ENCODE data around the gene WDFY4. TPM values are rescaled to one million over a fixed set of nuclear protein-coding genes. Genes with fewer than 3 reads are reported as not detected.
"Not testable (repeated sequence)": the region's sequence is repeated elsewhere in the genome, so short reads cannot be mapped to it uniquely, and the experiment has no call there.

The WDFY4 gene
- total RNA-seq, 1 donor from 2014 or later = 26.5 TPM

DNA sequence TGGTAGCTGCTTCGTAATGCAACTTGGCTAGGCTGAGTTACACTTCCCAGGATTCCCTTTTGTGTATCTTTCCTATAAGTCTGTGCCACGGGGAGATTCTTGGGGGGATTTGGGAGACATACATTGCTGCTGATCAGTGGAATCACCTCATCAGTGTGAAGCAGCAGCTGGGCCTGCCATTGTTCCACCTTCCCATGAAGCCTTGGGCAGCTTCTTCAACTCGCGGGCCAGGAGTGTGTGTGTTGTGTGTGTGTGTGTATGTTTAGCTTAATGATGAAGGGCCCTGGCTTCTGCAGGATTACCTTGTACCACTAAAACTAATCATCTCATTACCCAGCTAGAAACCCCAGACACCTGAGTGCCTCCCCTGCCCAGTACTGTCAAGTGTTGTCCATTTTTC is 46.5 kb upstream of the WDFY4 start:
- intact Hi-C loops (cut with DNase I) = no loop called here
- TF ChIP-seq, protein P1, sequence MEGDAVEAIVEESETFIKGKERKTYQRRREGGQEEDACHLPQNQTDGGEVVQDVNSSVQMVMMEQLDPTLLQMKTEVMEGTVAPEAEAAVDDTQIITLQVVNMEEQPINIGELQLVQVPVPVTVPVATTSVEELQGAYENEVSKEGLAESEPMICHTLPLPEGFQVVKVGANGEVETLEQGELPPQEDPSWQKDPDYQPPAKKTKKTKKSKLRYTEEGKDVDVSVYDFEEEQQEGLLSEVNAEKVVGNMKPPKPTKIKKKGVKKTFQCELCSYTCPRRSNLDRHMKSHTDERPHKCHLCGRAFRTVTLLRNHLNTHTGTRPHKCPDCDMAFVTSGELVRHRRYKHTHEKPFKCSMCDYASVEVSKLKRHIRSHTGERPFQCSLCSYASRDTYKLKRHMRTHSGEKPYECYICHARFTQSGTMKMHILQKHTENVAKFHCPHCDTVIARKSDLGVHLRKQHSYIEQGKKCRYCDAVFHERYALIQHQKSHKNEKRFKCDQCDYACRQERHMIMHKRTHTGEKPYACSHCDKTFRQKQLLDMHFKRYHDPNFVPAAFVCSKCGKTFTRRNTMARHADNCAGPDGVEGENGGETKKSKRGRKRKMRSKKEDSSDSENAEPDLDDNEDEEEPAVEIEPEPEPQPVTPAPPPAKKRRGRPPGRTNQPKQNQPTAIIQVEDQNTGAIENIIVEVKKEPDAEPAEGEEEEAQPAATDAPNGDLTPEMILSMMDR (IDR thresholded peaks at IDR 0.05) = no peak
- Histone ChIP-seq H3K4me3 (no peak overlapping the region), H3K4me1 (no peaks in the 10 kb centered on the region), H3K36me3 (no peaks in the 10 kb centered on the region), H3K27me3 (no peaks in the 10 kb centered on the region), H3K9me3 (peaks cover 4% of the 10 kb centered on the region), H3K27ac (no peak overlapping the region)
- no peak for DNase-seq
- ATAC-seq = no peak

DNA sequence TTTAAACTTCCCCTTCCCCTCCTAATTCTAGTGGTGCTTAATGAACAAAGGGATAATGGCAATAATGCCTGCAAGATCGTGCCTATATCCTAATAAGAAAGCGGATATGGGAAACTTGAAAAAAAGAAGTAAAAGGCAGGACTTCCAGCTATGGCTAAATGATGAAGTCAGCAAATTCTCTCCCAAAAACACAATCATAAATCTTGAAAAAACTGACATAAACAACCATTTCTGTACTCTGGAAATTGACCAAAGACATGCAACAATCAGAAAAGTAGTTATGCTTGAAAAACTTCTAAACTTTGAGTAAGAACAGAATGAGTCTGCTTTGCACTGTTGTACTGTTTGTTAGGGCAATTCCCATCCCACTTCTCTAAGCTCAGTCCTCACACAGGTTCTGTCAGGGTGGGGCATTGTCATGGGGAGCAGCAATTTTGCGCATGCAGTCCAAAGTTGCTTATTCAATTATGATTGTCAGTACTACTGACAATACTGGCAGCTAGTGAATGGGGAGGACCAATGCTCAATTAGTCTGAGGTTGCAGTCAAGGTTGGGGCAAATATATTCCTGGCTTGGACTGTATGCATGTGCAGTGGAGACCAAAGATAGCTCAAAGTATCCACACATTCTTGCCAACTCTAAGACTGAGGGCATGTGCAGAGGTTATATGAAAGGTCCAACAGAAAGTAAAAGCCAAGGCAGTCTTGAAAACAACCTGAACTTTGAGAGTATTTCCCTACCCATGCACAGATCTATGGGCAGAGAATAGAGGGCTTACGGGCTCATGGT is 45.7 kb upstream of the WDFY4 start:
- no peaks in the 10 kb centered on the region for H3K36me3 ChIP-seq
- no peak overlapping the region for H3K4me3 ChIP-seq
- DNase-seq = no peak
- H3K9me3 ChIP-seq = peaks cover 4% of the 10 kb centered on the region
- intact Hi-C loops (cut with DNase I) = no loop called here
- H3K27ac ChIP-seq = no peak overlapping the region
- no peaks in the 10 kb centered on the region for H3K4me1 ChIP-seq
- TF ChIP-seq, protein P1 (IDR thresholded peaks at IDR 0.05) = no peak
- no peak for ATAC-seq
- H3K27me3 ChIP-seq = no peaks in the 10 kb centered on the region

DNA sequence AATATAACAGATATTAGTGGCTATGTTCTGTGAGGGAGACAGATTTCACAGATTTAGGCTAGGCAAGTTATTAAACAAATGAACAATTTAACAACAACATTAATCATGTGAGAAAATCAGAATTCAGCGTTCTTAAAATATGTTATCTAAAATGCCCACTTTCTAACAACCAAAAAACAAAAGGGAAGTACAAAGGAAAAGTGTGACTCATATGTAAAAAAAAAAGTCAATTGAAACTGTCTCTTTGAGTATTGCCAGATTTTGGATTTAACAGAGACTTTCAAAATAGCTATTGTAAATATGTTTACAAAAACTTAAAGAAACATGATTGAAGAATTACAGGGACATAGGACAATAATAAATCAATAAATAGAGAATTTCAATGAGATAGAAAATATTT is 45.0 kb upstream of the WDFY4 start:
- ATAC-seq (no peak), DNase-seq (no peak)
- intact Hi-C loops (cut with DNase I) = no loop called here

DNA sequence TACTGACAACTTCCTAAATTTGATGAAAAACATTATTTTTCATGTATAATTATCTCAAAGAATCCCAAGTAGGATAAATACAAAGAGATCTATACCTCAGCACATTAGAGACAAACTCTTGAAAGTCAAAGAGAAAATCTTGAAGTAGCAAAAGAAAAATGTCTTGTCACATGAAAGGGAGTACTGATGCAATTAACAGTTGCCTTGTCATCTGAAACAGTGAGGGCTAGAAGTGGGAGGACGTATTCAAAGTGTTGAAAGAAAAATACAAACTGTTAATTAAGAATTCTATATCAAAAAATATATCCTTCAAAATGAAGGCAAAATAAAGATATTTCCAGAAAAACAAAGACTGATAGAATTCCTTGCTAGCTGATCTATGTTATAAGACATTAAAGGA is 44.3 kb upstream of the WDFY4 start:
- no peak for DNase-seq
- ATAC-seq = no peak
- no peaks in the 10 kb centered on the region for H3K27me3 ChIP-seq
- TF ChIP-seq, protein P1 (IDR thresholded peaks at IDR 0.05) = no peak
- no peak overlapping the region for H3K27ac ChIP-seq
- peaks cover 4% of the 10 kb centered on the region for H3K9me3 ChIP-seq
- no peak overlapping the region for H3K4me3 ChIP-seq
- intact Hi-C loops (cut with DNase I) = no loop called here
- no peaks in the 10 kb centered on the region for H3K4me1 ChIP-seq
- H3K36me3 ChIP-seq = no peaks in the 10 kb centered on the region

More for the DNA sequence above, 45.0 kb upstream of the WDFY4 start:
- H3K4me1 ChIP-seq = no peaks in the 10 kb centered on the region
- no peaks in the 10 kb centered on the region for H3K36me3 ChIP-seq
- H3K27ac ChIP-seq = no peak overlapping the region
- H3K27me3 ChIP-seq = no peaks in the 10 kb centered on the region
- H3K9me3 ChIP-seq = peaks cover 4% of the 10 kb centered on the region
- no peak overlapping the region for H3K4me3 ChIP-seq
- TF ChIP-seq, protein P1 (IDR thresholded peaks at IDR 0.05) = no peak

DNA sequence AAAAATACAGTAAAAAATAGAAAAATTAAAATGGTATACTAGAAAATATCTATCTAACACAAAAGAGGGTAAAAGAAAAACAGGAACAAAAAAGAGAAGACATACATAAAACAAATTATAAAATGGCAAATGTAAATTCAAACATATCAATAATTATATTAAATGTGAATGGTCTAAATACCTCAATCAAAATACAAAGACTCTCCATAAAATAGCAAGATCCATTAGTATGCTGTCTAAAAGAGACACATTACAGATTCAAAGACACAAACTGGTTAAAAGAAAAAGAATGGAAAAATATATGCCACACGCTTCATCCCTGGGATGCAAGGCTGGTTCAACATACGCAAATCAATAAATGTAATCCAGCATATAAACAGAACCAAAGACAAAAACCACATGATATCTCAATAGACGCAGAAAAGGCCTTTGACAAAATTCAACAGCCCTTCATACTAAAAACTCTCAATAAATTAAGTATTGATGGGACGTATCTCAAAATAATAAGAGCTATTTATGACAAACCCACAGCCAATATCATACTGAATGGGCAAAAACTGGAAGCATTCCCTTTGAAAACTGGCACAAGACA is 43.5 kb upstream of the WDFY4 start:
- H3K4me1 ChIP-seq; ATAC-seq; intact Hi-C loops (cut with DNase I); H3K36me3 ChIP-seq; H3K9me3 ChIP-seq; H3K27me3 ChIP-seq; DNase-seq; H3K27ac ChIP-seq; H3K4me3 ChIP-seq: not testable (repeated sequence)

DNA sequence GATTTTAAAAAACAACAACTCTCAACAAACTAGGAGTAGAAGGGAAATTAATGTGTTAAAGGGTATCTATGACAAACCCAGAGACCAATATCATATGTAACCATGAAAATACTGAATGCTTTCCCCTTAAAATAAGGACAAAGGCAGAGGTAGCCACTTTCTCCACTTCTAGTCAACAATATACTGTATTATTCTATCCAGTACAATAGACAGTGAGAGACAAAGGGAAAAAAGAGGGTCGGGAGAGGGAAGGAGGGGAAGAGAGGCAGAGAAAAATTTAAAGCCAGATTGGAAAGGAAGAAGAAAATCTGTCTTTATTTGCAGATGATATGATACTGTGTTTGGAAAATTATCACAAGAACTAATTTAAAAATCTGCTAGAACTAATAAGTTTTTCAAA is 39.1 kb upstream of the WDFY4 start:
- Histone ChIP-seq H3K4me3 (no peak overlapping the region), H3K27ac (no peak overlapping the region), H3K9me3 (peaks cover 4% of the 10 kb centered on the region), H3K36me3 (no peaks in the 10 kb centered on the region), H3K27me3 (no peaks in the 10 kb centered on the region), H3K4me1 (no peaks in the 10 kb centered on the region)
- DNase-seq = no peak
- TF ChIP-seq, protein P1 (IDR thresholded peaks at IDR 0.05) = no peak
- no peak for ATAC-seq
- intact Hi-C loops (cut with DNase I) = no loop called here

DNA sequence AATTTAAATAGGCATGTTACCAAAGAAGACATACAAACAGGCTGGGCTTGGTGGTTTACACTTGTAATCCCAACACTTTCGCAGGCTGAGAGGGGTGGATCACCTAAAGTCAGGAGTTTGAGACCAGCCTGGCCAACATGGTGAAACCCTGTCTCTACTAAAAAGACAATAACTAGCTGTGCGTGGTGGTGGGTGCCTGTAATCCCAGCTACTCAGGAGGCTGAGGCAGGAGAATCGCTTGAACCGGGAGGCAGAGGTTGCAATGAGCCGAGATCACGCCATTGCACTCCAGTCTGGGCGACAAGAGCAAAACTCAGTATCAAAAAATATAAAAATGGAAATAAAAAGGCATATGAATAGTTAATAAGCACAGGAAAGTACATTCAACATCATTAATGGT is 37.6 kb upstream of the WDFY4 start:
- DNase-seq; H3K27ac ChIP-seq; H3K36me3 ChIP-seq; H3K4me3 ChIP-seq; H3K27me3 ChIP-seq; intact Hi-C loops (cut with DNase I); H3K9me3 ChIP-seq; ATAC-seq; H3K4me1 ChIP-seq: not testable (repeated sequence)

Data from upper lobe of right lung (tissue), 1 donor.